Type B pancreatic cell (in vitro differentiated cells): Measurements from ENCODE around the gene SLITRK3. TPM values are rescaled to one million over a fixed set of nuclear protein-coding genes. Genes with fewer than 3 reads are reported as not detected.

Experiments used
- DNase-seq: peaks from one replicate; pipeline ENCODE4 v3.0.0; 2021; ENCODE audit warnings: mixed read lengths; ENCODE audit not compliant: unreplicated experiment; ENCODE audit errors: extremely low spot score
- H3K27ac Mint-ChIP-seq: 2 replicates; pipeline ENCODE4 v1.8.0; 2021; ENCODE audit warnings: mild to moderate bottlenecking, mixed read lengths
- H3K27me3 Mint-ChIP-seq: 2 replicates; pipeline ENCODE4 v1.8.0; 2021; ENCODE audit warnings: mixed read lengths
- H3K36me3 Mint-ChIP-seq: 2 replicates; pipeline ENCODE4 v1.8.0; 2021; ENCODE audit warnings: mixed read lengths
- H3K4me1 Mint-ChIP-seq: one replicate; pipeline ENCODE4 v1.8.0; 2021; ENCODE audit warnings: mixed read lengths; ENCODE audit not compliant: unreplicated experiment
- H3K4me3 Mint-ChIP-seq: 2 replicates; pipeline ENCODE4 v1.8.0; 2021; ENCODE audit warnings: mild to moderate bottlenecking, mixed read lengths
- H3K9me3 Mint-ChIP-seq: 2 replicates; pipeline ENCODE4 v1.8.0; 2021; ENCODE audit warnings: mixed read lengths
- CTCF ChIP-seq: fragments of 200-600 bp; sonication (generic); conservative IDR thresholded peaks from 2 replicates; pipeline ENCODE4 v1.5.0; 2021; ENCODE audit warnings: antibody characterized with exemption, mild to moderate bottlenecking
- total RNA-seq: library from RNA; stranded (reverse); gene quantifications from 2 replicates; pipeline ENCODE4 v1.2.1, GENCODE V29; 2021; ENCODE audit warnings: low replicate concordance

Gene SLITRK3
- total RNA-seq, 1 donor from 2014 or later, result 8.4 TPM

- TF ChIP-seq CTCF, result no peak
- Mint-ChIP-seq H3K9me3 (no peaks in the 10 kb centered on the region), H3K4me1 (no peaks in the 10 kb centered on the region), H3K27me3 (peaks cover 9% of the 10 kb centered on the region), H3K4me3 (no peak overlapping the region), H3K36me3 (no peaks in the 10 kb centered on the region), H3K27ac (no peak overlapping the region)
- no peak for DNase-seq
These were observed 16.4 kb upstream of the SLITRK3 start for GRCh38 chr3:165212580-165212979.

GRCh38 chr3:165211721-165212120 lies 15.5 kb upstream of the SLITRK3 start:
- H3K4me3 Mint-ChIP-seq, result no peak overlapping the region
- no peaks in the 10 kb centered on the region for H3K36me3 Mint-ChIP-seq

GRCh38 chr3:165210727-165211126 lies 14.5 kb upstream of the SLITRK3 start:
- H3K4me1 Mint-ChIP-seq, result no peaks in the 10 kb centered on the region
- H3K36me3 Mint-ChIP-seq, result no peaks in the 10 kb centered on the region
- H3K9me3 Mint-ChIP-seq, result no peaks in the 10 kb centered on the region
- H3K4me3 Mint-ChIP-seq, result no peak overlapping the region
- TF ChIP-seq CTCF, result no peak
- no peak overlapping the region for H3K27ac Mint-ChIP-seq
- DNase-seq, result no peak
- H3K27me3 Mint-ChIP-seq, result peaks cover 14% of the 10 kb centered on the region

More at GRCh38 chr3:165211721-165212120, 15.5 kb upstream of the SLITRK3 start:
- TF ChIP-seq CTCF, result no peak
- peaks cover 14% of the 10 kb centered on the region for H3K27me3 Mint-ChIP-seq
- H3K9me3 Mint-ChIP-seq, result no peaks in the 10 kb centered on the region
- H3K27ac Mint-ChIP-seq, result no peak overlapping the region
- no peaks in the 10 kb centered on the region for H3K4me1 Mint-ChIP-seq
- DNase-seq, result no peak

- Mint-ChIP-seq H3K4me1 (no peaks in the 10 kb centered on the region), H3K9me3 (no peaks in the 10 kb centered on the region), H3K27ac (no peak overlapping the region), H3K4me3 (no peak overlapping the region), H3K27me3 (peaks cover 14% of the 10 kb centered on the region), H3K36me3 (no peaks in the 10 kb centered on the region)
- TF ChIP-seq CTCF, result peak; percentile 74
- DNase-seq, result no peak
These were observed 13.9 kb upstream of the SLITRK3 start for GRCh38 chr3:165210132-165210531.

GRCh38 chr3:165206454-165207266 lies 10.5 kb upstream of the SLITRK3 start:
- Mint-ChIP-seq H3K36me3 (no peaks in the 10 kb centered on the region), H3K9me3 (no peaks in the 10 kb centered on the region), H3K4me1 (no peaks in the 10 kb centered on the region), H3K27me3 (peaks cover 27% of the 10 kb centered on the region), H3K27ac (no peak overlapping the region), H3K4me3 (peak overlapping the region; percentile 85)
- peak; percentile 93 for TF ChIP-seq CTCF
- DNase-seq, result no peak
